Measurements from ENCODE around the gene PDPR. TPM values are rescaled to one million over a fixed set of nuclear protein-coding genes. Genes with fewer than 3 reads are reported as not detected.
"Not testable (repeated sequence)": the region's sequence is repeated elsewhere in the genome, so short reads cannot be mapped to it uniquely, and the experiment has no call there.

PDPR gene
- total and polyA plus RNA-seq, 10 of the 15 experiments (the other 5 are each of a cell fraction or from before 2014, with no cell fraction given): 2.6 to 29.1 (median 6.8) TPM

DNA sequence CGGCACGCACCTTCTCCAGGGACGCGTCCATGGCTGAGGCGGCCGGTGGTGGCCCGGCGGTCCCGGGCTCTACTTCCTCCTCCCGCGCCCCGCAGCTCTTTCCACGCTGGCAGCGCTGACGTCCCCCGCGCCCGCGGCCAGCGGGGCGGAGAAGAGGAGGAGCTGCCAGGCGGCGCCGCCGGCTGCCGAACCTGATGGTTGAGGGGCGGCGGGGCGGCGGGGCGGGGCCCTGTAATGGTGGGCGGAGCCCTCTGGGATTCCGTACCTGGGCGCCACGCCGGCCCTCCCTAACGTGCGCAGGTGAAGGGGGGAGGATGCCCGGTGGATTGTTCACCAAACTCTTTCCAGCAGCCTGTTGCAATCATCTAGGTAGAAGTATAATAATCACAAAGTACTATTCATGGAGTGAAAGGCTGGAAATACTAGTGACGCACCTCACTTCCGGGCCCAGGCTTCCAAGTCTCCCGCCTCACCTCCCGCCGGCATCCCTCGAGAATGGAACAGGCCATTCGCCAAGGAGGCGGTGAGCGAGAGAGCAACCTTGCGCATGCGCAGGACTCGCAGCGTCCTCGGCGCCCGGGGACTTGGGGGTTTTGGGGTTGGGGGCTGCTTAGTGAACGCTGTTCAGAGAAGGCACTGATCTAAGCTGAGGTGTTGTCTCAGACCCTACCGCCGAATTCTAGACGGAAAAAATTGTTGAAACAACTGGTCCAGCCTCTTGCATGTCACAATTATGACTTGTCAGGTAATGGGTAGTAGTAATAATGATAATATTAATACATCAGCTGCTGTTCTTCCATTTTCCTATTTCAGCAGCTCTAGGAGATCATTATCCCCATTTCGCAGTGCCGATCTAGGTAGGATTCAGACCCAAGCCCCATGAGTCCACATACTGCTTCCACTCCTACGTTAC, 48.1 kb upstream of the PDPR start (continued):
- TF ChIP-seq E4F1 (IDR thresholded peaks at IDR 0.05; ENCODE audit: borderline replicate concordance, partially characterized antibody): peak; percentile 49
- TF ChIP-seq, protein P1, sequence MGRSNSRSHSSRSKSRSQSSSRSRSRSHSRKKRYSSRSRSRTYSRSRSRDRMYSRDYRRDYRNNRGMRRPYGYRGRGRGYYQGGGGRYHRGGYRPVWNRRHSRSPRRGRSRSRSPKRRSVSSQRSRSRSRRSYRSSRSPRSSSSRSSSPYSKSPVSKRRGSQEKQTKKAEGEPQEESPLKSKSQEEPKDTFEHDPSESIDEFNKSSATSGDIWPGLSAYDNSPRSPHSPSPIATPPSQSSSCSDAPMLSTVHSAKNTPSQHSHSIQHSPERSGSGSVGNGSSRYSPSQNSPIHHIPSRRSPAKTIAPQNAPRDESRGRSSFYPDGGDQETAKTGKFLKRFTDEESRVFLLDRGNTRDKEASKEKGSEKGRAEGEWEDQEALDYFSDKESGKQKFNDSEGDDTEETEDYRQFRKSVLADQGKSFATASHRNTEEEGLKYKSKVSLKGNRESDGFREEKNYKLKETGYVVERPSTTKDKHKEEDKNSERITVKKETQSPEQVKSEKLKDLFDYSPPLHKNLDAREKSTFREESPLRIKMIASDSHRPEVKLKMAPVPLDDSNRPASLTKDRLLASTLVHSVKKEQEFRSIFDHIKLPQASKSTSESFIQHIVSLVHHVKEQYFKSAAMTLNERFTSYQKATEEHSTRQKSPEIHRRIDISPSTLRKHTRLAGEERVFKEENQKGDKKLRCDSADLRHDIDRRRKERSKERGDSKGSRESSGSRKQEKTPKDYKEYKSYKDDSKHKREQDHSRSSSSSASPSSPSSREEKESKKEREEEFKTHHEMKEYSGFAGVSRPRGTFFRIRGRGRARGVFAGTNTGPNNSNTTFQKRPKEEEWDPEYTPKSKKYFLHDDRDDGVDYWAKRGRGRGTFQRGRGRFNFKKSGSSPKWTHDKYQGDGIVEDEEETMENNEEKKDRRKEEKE (IDR thresholded peaks at IDR 0.05): peak; percentile 88
- peak; percentile 98 for TF ChIP-seq ATF7 (IDR thresholded peaks at IDR 0.05; ENCODE audit: low read depth)
- 0 out of 2 replicates have a peak, but pooled peaks have one; percentile 16 for TF ChIP-seq NRF1 (conservative IDR thresholded peaks at IDR 0.05; ENCODE audit: low read depth, low read length)
- peak; percentile 92 for TF ChIP-seq CHD1 (IDR thresholded peaks at IDR 0.05; ENCODE audit: low read depth, low read length)
- TF ChIP-seq RELB (IDR thresholded peaks at IDR 0.05; ENCODE audit: low read depth): peak; percentile 77

- H2AFZ ChIP-seq (ENCODE audit: control insufficient read depth, low read depth, low read length); H3K4me2 ChIP-seq (ENCODE audit: control insufficient read depth, insufficient read depth); ATAC-seq; H3K9me3 ChIP-seq (replicated peaks; ENCODE audit: control insufficient read depth, insufficient read depth, low read length); H3K79me2 ChIP-seq (ENCODE audit: control insufficient read depth, insufficient read depth, low read length); SMC1A ChIA-PET (ENCODE audit: uncharacterized antibody, unreplicated experiment); POLR2A ChIA-PET; RAD21 ChIA-PET (ENCODE audit: unreplicated experiment); intact Hi-C loops (cut with micrococcal nuclease; ENCODE audit: unreplicated experiment); BruUV-seq (replicated peaks); H3K9ac ChIP-seq (ENCODE audit: control insufficient read depth, insufficient read depth, low read length); in situ Hi-C loops (cut with MboI); H3K27me3 ChIP-seq (replicated peaks in 1 of 2; ENCODE audit: control insufficient read depth in 2 of 2, insufficient read depth in 2 of 2, low read length in 1 of 2); H3K4me3 ChIP-seq; H3K4me1 ChIP-seq (ENCODE audit: control insufficient read depth, insufficient read depth, low read length); DNase-seq (ENCODE audit: low read depth, low spot score); H4K20me1 ChIP-seq (ENCODE audit: control insufficient read depth, insufficient read depth); H3K36me3 ChIP-seq (ENCODE audit: control insufficient read depth in 2 of 2, insufficient read depth in 2 of 2, low read length in 1 of 2); CTCF ChIA-PET; FAIRE-seq; H3K27ac ChIP-seq (ENCODE audit: control insufficient read depth, insufficient read depth): not testable (repeated sequence)
- WGBS (ENCODE audit: insufficient coverage, insufficient replicate concordance, low lambda C conversion rate, missing lambda C conversion rate): 11% methylated on average over 12 of the region's 14 CpGs
Observed at GRCh38 chr16:70066751-70067150, 47.4 kb upstream of the PDPR start.

- DNase-seq (ENCODE audit: low read depth, low spot score); H3K9me3 ChIP-seq (replicated peaks; ENCODE audit: control insufficient read depth, insufficient read depth, low read length); H2AFZ ChIP-seq (ENCODE audit: control insufficient read depth, low read depth, low read length); H4K20me1 ChIP-seq (ENCODE audit: control insufficient read depth, insufficient read depth); H3K4me3 ChIP-seq; H3K27ac ChIP-seq (ENCODE audit: control insufficient read depth, insufficient read depth); BruUV-seq (replicated peaks); H3K36me3 ChIP-seq (ENCODE audit: control insufficient read depth in 2 of 2, insufficient read depth in 2 of 2, low read length in 1 of 2); CTCF ChIA-PET; H3K9ac ChIP-seq (ENCODE audit: control insufficient read depth, insufficient read depth, low read length); intact Hi-C loops (cut with micrococcal nuclease; ENCODE audit: unreplicated experiment); H3K79me2 ChIP-seq (ENCODE audit: control insufficient read depth, insufficient read depth, low read length); RAD21 ChIA-PET (ENCODE audit: unreplicated experiment); FAIRE-seq; H3K4me1 ChIP-seq (ENCODE audit: control insufficient read depth, insufficient read depth, low read length); ATAC-seq; in situ Hi-C loops (cut with MboI); H3K4me2 ChIP-seq (ENCODE audit: control insufficient read depth, insufficient read depth); POLR2A ChIA-PET; SMC1A ChIA-PET (ENCODE audit: uncharacterized antibody, unreplicated experiment); H3K27me3 ChIP-seq (replicated peaks in 1 of 2; ENCODE audit: control insufficient read depth in 2 of 2, insufficient read depth in 2 of 2, low read length in 1 of 2): not testable (repeated sequence)
- 66% methylated on average over 9 of the region's 9 CpGs for WGBS (ENCODE audit: insufficient coverage, insufficient replicate concordance, low lambda C conversion rate, missing lambda C conversion rate)
Observed at GRCh38 chr16:70079081-70079480, 35.1 kb upstream of the PDPR start.
